ENCODE data around the gene TIGD1.

DNA sequence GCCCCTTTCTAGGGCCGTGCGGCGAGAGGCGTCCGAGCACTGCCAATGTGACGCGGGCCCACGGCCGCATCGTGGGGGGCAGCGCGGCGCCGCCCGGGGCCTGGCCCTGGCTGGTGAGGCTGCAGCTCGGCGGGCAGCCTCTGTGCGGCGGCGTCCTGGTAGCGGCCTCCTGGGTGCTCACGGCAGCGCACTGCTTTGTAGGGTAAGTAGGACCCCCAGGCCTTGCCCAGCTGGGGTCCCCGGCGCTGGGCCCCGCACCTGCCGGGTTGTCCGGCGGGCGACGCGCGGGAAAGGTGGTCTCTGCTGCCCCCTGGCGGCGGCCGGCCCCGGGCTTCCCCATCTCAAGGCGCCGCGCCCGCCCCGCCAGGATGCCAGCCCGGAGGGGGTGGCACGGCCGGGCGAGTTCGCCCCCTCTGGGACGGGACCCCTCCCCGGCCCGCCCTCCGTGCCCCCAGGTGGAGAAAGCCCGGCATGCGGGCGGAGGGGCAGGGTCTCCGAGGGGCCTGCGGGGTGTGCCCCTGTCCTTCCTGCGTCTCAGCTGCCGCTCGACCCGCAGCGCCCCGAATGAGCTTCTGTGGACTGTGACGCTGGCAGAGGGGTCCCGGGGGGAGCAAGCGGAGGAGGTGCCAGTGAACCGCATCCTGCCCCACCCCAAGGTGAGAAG lies 28.3 kb downstream of the TIGD1 start:
- TF ChIP-seq POLR2AphosphoS5 (IDR thresholded peaks at IDR 0.05) (no peak), POLR2A (IDR thresholded peaks at IDR 0.05) (no peak)
- TF ChIP-seq, protein P1, sequence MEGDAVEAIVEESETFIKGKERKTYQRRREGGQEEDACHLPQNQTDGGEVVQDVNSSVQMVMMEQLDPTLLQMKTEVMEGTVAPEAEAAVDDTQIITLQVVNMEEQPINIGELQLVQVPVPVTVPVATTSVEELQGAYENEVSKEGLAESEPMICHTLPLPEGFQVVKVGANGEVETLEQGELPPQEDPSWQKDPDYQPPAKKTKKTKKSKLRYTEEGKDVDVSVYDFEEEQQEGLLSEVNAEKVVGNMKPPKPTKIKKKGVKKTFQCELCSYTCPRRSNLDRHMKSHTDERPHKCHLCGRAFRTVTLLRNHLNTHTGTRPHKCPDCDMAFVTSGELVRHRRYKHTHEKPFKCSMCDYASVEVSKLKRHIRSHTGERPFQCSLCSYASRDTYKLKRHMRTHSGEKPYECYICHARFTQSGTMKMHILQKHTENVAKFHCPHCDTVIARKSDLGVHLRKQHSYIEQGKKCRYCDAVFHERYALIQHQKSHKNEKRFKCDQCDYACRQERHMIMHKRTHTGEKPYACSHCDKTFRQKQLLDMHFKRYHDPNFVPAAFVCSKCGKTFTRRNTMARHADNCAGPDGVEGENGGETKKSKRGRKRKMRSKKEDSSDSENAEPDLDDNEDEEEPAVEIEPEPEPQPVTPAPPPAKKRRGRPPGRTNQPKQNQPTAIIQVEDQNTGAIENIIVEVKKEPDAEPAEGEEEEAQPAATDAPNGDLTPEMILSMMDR (IDR thresholded peaks at IDR 0.05 in 8 of 11, conservative IDR thresholded peaks at IDR 0.05 in 3 of 11) = peak in 10 of 11 experiments; percentile 36 to 96 (median 92)

Measured in spleen (tissue), 7 donors.